Erythroblast (primary cell): Measurements from ENCODE around the gene CDK16.

Experiments
- DNase-seq, 2 experiments: peaks; one replicate each; lab custom pipeline; 2025; lab: John Stamatoyannopoulos, UW
- GATA1 ChIP-seq: IDR thresholded peaks from 2 replicates; pipeline ENCODE4 v1.6.1; 2011; ENCODE audit warnings: low read depth, mild to moderate bottlenecking, control low read depth, low read length, moderate library complexity
- POLR2A ChIP-seq: IDR thresholded peaks from 2 replicates; pipeline ENCODE4 v1.6.1; 2011; ENCODE audit warnings: mild to moderate bottlenecking, low read length

The CDK16 gene

DNA sequence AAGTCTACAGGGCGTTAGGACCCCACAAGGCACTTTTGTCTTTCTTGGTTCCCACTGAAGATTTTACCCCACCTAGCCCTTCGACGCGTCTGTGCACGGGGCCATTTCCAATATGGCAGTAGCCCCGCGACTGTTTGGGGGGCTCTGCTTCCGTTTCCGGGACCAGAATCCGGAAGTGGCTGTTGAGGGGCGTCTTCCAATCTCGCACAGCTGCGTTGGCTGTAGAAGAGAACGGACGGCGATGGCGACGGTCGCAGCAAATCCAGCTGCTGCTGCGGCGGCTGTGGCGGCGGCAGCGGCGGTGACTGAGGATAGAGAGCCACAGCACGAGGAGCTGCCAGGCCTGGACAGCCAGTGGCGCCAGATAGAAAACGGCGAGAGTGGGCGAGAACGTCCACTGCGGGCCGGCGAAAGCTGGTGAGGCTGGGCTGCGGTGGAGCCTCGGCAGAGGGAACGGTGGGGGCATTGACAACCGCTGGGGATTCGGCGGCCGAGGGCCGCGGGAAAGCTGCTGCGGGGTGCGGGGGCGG, 14.4 kb downstream of the CDK16 start, which contains the start of gene USP11:
TSS of gene USP11 (plus strand) at position 207 of the 530 bp plus-strand sequence. CDS start at position 242, 35 bp downstream.
- TF ChIP-seq GATA1 (no peak), POLR2A (peak; percentile 72)
- DNase-seq, result peak; percentile 76 to 78

DNA sequence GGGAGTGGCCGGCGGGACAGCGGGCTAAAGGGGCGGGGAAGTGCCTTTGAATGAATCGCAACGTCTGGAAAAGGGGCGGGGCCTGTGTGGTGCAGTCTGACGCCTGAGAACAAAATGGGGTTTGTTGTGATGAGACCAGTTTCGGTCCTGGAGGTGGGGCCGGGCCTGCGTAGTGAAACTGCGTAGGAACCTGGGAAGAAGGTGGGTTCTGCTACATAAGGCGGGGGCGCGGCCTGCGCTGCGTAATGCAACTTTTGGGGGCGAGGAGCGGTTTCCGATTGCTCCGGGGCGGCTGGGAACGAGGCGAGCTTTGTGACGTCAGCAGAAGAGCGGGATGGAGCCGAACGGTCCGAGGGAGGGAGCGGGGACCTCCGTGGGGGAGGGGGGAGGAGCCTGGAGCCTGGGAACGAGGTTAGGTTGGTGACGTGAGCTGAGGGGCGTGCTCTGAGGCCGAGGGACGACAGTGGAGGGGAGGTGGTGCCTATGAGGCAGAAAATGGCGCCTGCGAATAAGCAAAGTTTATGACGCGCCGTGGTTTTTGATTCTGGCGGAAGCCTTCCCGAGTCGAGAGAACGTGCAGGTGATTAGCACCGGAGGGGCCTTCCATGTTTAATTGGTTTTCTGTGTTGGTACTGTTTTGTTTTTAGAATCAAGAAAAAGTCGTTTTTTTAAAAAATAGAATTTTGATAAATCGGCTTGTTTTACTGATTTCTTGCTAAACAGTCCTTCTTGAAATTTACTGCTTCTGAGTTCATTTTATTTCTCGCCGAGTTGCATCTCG, 15.0 kb downstream of the CDK16 start:
- DNase-seq, result peak; percentile 98 to 99
- TF ChIP-seq GATA1, result no peak
- peak; percentile 23 for TF ChIP-seq POLR2A

DNA sequence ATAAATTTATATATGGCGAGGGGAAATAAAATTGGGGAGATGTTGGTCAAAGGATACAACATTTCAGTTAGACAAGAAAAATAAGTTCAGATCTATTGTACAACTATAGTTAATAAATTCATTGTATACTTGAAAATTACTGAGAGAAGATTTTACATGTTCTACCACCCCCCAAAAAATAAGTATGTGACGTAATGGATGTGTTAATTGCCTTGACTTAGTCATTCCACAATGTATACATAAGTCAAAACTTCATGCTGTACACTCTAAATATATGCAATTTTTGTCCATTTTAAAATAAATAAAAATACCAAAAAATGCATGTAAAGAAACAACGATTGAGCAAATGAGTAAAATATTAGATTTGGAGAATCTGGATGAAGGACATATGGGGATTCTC, 16.1 kb downstream of the CDK16 start:
- no peak for DNase-seq
- TF ChIP-seq POLR2A (no peak), GATA1 (no peak)

- DNase-seq, result no peak
- no peak for TF ChIP-seq POLR2A
- no peak for TF ChIP-seq GATA1
Observed at GRCh38 chrX:47235691-47236103, 17.2 kb downstream of the CDK16 start.

- no peak for DNase-seq
- TF ChIP-seq GATA1 (no peak), POLR2A (no peak)
Observed at GRCh38 chrX:47239199-47239598, 20.7 kb downstream of the CDK16 start.

DNA sequence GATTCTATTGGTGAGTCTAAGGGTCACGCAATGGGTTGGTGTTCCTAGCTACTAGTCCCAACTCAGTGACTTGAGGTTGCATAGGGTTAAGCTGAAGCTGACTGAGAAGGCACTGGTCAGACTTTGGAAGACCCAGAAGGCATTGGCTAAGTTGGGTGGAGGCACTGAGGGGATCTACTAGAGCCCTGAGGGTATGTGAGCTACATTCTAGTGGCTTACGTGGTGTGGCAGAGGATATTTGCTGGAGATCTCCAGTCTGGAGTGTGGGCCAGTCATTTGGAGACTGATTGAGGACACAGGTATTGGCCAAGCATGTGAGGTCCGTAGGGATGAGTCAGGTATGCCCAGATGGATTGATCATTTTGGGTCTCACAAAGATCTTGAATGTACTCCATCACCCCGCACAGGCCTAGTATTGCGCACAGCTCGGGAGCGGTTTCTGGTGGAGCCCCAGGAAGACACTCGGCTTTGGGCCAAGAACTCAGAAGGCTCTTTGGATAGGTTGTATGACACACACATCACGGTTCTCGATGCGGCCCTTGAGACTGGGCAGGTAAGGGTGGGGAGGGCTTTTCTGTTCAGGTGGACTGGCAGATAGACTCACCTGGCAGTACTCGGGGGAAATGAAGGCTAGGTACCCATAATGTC, 21.5 kb downstream of the CDK16 start:
- no peak for TF ChIP-seq GATA1
- no peak for TF ChIP-seq POLR2A
- no peak for DNase-seq

GRCh38 chrX:47240619-47241018, 22.1 kb downstream of the CDK16 start:
- DNase-seq, result no peak
- no peak for TF ChIP-seq POLR2A
- no peak for TF ChIP-seq GATA1

- no peak for TF ChIP-seq POLR2A
- TF ChIP-seq GATA1, result no peak
- no peak for DNase-seq
Observed at GRCh38 chrX:47241201-47242011, 22.9 kb downstream of the CDK16 start.

GRCh38 chrX:47242321-47242720, 23.8 kb downstream of the CDK16 start:
- DNase-seq, result no peak
- TF ChIP-seq GATA1 (no peak), POLR2A (no peak)

DNA sequence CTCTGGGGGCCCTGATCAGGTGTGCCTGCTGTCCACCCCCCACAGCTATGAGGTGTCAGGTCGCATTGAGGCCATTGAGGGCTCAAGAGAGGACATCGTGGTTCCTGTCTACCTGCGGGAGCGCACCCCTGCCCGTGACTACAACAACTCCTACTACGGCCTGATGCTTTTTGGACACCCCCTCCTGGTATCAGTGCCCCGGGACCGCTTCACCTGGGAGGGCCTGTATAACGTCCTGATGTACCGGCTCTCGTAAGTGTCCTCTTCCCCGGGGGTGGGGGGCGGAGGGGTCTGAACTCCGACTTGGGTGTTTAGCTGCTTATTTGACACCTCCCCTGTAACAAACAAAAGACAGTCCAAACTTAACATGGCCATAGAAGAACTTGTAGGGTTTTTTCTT, 24.9 kb downstream of the CDK16 start:
- TF ChIP-seq GATA1, result no peak
- TF ChIP-seq POLR2A, result no peak
- DNase-seq, result no peak

GRCh38 chrX:47244676-47245075, 26.2 kb downstream of the CDK16 start:
- no peak for DNase-seq
- no peak for TF ChIP-seq GATA1
- TF ChIP-seq POLR2A, result no peak

DNA sequence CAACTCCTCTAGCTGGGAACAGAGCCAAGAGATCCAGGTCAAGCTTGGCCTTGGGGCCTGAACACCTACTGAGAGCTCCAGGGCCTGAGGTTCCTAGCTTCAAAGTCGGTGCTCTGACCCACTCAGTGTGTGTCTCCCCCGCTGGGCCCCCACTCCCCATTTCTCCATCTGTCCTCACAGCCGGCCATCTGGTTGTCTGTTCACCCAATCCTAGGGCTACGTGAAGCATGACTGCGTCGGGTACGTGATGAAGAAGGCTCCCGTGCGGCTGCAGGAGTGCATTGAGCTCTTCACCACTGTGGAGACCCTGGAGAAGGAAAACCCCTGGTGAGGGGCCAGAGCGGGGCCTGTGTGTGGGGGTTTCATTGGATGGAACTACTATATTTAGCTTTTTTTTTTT, 26.7 kb downstream of the CDK16 start:
- no peak for TF ChIP-seq POLR2A
- TF ChIP-seq GATA1, result no peak
- DNase-seq, result no peak

GRCh38 chrX:47247206-47247998, 28.9 kb downstream of the CDK16 start:
- TF ChIP-seq GATA1 (no peak), POLR2A (no peak)
- no peak for DNase-seq

DNA sequence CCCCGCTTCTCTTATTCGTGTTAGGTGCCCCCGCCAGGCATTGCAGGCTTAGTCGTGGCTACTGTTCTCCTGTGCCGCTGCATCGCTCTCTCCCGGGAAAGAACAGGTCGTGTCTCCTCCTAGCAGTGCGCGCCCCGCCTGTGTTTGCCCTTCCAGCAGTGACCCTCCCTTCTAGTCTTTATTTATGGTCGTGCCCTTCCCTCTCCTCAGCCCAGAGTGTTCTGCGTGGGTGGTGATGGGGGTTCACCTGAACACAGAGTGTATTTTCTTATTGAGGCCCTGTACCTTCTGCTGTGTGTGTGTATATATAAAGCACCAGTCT, 29.5 kb downstream of the CDK16 start:
- TF ChIP-seq POLR2A, result no peak
- no peak for TF ChIP-seq GATA1
- no peak for DNase-seq
